HG03039 (cell line): ENCODE measurements around the gene SCUBE1.
"Not testable (repeated sequence)": the region's sequence is repeated elsewhere in the genome, so short reads cannot be mapped to it uniquely, and the experiment has no call there.

Experiments
- ATAC-seq: cut with Tn5 transposase; IDR thresholded peaks from one replicate; pipeline ENCODE4 v1.9.1; 2021; ENCODE audit warnings: mild to moderate bottlenecking, moderate library complexity; ENCODE audit not compliant: unreplicated experiment

Gene SCUBE1

GRCh38 chr22:43360576-43360975, 17.4 kb upstream of the SCUBE1 start:
- no peak for ATAC-seq

GRCh38 chr22:43356881-43357280, 13.7 kb upstream of the SCUBE1 start:
- ATAC-seq, result no peak

GRCh38 chr22:43355688-43356087, 12.5 kb upstream of the SCUBE1 start:
- not testable (repeated sequence) for ATAC-seq

GRCh38 chr22:43351966-43352345, 8.8 kb upstream of the SCUBE1 start:
- ATAC-seq, result no peak

- ATAC-seq, result no peak
These were observed 6.5 kb upstream of the SCUBE1 start for GRCh38 chr22:43349636-43350035.

GRCh38 chr22:43346521-43346929, 3.4 kb upstream of the SCUBE1 start:
- no peak for ATAC-seq

GRCh38 chr22:43345761-43346301, 2.7 kb upstream of the SCUBE1 start:
- no peak for ATAC-seq

- no peak for ATAC-seq
These were observed 2.2 kb upstream of the SCUBE1 start for GRCh38 chr22:43345356-43345755.

- ATAC-seq, result no peak
These were observed 1.3 kb upstream of the SCUBE1 start for GRCh38 chr22:43344520-43344787.

- no peak for ATAC-seq
These were observed 723 bp upstream of the SCUBE1 start for GRCh38 chr22:43343670-43344519.

GRCh38 chr22:43342347-43343261, 568 bp downstream of the SCUBE1 start:
- no peak for ATAC-seq

GRCh38 chr22:43341565-43341964, 1.6 kb downstream of the SCUBE1 start:
- ATAC-seq, result no peak

- ATAC-seq, result no peak
These were observed 4.3 kb downstream of the SCUBE1 start for GRCh38 chr22:43338766-43339345.

GRCh38 chr22:43337946-43338345, 5.2 kb downstream of the SCUBE1 start:
- ATAC-seq, result no peak

- ATAC-seq, result no peak
These were observed 5.8 kb downstream of the SCUBE1 start for GRCh38 chr22:43337385-43337784.

GRCh38 chr22:43334378-43334777, 8.8 kb downstream of the SCUBE1 start:
- no peak for ATAC-seq

- no peak for ATAC-seq
These were observed 9.2 kb downstream of the SCUBE1 start for GRCh38 chr22:43333978-43334377.

GRCh38 chr22:43333156-43333555, 10.0 kb downstream of the SCUBE1 start:
- ATAC-seq, result no peak

GRCh38 chr22:43331698-43332097, 11.5 kb downstream of the SCUBE1 start:
- no peak for ATAC-seq

- ATAC-seq, result no peak
These were observed 12.1 kb downstream of the SCUBE1 start for GRCh38 chr22:43331069-43331451.
